ENCODE data around the gene GJA4. TPM values are rescaled to one million over a fixed set of nuclear protein-coding genes. Genes with fewer than 3 reads are reported as not detected.

Gene GJA4
- total RNA-seq: 0.33 and 0.98 TPM in 2 replicates

GRCh38 chr1:34792868-34793727 lies at the start of gene GJA4:
Gene GJA4 (plus strand): TSS chr1:34792999. CDS start chr1:34794214, 1,215 bp downstream.

GRCh38 chr1:34754964-34755637 lies 37.7 kb upstream of the GJA4 start, which contains the start of gene GJB5:
Gene GJB5 (plus strand): TSS chr1:34755047. CDS start chr1:34757331, 2,284 bp downstream.

GRCh38 chr1:34759503-34760357 lies 33.1 kb upstream of the GJA4 start, which contains the start of gene GJB4:
Gene GJB4 (plus strand): TSS chr1:34759740. CDS start chr1:34761255, 1,515 bp downstream.

GRCh38 chr1:34781071-34781843 lies 11.5 kb upstream of the GJA4 start, which contains the start of gene GJB3:
Gene GJB3 (plus strand): TSS chr1:34781214. CDS start chr1:34784763, 3,549 bp downstream.

Other genes starting within 250 kb of the GJA4 start
- gene GJB5, start 38.0 kb upstream of the GJA4 start, total RNA-seq: not detected in 2 replicates
- not detected in 2 replicates for gene GJB4, start 33.3 kb upstream of the GJA4 start, total RNA-seq
- not detected in 2 replicates for gene GJB3, start 11.8 kb upstream of the GJA4 start, total RNA-seq
- 45.5 and 68.4 TPM in 2 replicates for gene SMIM12, start 66.8 kb downstream of the GJA4 start, total RNA-seq
- not detected in 2 replicates for gene DLGAP3, start 136.7 kb downstream of the GJA4 start, total RNA-seq
- 37.3 and 41.0 TPM in 2 replicates for gene TMEM35B, start 192.3 kb downstream of the GJA4 start, total RNA-seq
- gene ZMYM6, start 238.9 kb downstream of the GJA4 start, total RNA-seq: 6.2 and 10.2 TPM in 2 replicates

Measured in mammary microvascular endothelial cell (primary cell).